CD4-positive, alpha-beta T cell treated with Interleukin-6 at 100 ng/mL for 8 hours (primary cell): ENCODE results near the gene TRIM39.
"Not testable (repeated sequence)": the region's sequence is repeated elsewhere in the genome, so short reads cannot be mapped to it uniquely, and the experiment has no call there.

Experiments
- DNase-seq: peaks from one replicate; pipeline ENCODE4 v3.0.0-alpha.2; 2020; ENCODE audit warnings: mixed read lengths, low spot score

TRIM39 gene

GRCh38 chr6:30363459-30363858 is 36.7 kb downstream of the TRIM39 start:
- no peak for DNase-seq

DNA sequence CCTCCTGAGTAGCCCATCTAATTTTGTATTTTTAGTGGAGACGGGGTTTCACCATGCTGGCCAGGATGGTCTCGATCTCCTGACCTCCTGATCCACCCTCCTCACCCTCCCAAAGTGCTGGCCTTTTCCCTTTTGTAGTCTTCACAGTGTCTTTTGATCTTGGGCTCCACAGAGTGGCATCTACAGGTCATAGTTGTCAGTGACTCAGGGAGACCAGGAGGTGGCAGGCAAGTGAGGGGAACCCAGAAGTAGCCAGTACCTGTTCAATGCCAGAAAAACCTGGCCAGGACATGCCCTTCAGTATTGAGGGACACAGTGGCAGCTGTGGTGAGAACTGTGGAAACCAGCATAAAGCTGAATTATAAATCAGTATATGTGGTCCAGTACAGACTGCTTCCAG is 37.9 kb downstream of the TRIM39 start:
- no peak for DNase-seq

DNA sequence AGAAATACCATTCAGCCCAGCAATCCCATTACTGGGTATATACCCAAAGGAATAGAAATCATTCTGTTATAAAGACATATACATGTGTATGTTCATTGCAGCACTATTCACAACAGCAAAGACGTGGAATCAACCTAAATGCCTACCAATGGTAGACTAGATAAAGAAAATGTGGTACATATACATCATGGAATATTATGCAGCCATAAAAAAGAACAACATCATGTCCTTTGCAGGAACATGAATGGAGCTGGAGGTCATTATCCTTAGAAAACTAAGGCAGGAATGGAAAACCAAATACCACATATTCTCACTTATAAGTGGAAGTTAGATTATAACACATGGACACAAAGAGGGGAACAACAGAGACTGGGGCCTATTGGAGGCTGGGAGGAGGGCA is 42.6 kb downstream of the TRIM39 start:
- not testable (repeated sequence) for DNase-seq

GRCh38 chr6:30378290-30378937 is 51.7 kb downstream of the TRIM39 start:
- no peak for DNase-seq

DNA sequence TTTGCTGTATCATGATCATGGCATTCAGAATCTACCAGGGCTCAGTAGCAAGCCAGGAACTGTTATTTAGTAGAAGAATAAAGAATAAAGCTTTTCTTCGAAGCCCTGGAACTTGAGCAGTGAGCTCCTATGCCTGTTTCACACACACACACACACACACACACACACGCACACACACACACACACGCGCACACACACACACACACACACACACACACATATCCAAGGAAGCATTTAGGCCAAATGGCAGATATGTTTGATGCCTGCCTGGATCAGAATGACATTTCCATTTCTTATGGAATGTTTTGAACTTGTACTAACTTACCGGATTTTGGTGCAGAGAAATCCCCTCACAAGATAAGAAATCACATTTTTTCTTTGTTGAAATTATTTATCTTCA is 53.7 kb downstream of the TRIM39 start:
- DNase-seq: no peak

DNA sequence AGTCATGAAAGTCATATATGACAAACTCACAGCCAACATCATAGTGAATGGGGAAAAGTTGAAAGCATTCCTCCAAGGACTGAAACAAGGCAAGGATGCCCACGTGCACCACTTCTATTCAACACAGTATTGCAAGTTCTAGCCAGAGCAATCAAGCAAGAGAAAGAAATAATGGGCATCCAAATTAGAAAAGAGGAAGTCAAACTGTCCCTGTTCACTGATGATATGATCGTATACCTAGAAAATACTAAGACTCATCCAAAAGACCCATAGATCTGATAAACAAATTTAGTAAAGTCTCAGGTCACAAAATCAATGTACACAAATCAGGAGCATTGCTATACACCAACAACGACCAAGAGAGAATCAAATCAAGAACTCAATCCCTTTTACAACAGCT is 59.4 kb downstream of the TRIM39 start:
- no peak for DNase-seq

- DNase-seq: no peak
These were observed 64.5 kb downstream of the TRIM39 start for GRCh38 chr6:30391240-30391639.
